HG02970 (cell line): ENCODE measurements around the gene BAIAP2L2.
"Not testable (repeated sequence)": the region's sequence is repeated elsewhere in the genome, so short reads cannot be mapped to it uniquely, and the experiment has no call there.

Source experiments
- ATAC-seq: cut with Tn5 transposase; IDR thresholded peaks from one replicate; pipeline ENCODE4 v1.9.1; 2021; ENCODE audit warnings: mild to moderate bottlenecking, moderate library complexity, moderate number of reproducible peaks; ENCODE audit not compliant: unreplicated experiment, low FRiP score

The BAIAP2L2 gene

DNA sequence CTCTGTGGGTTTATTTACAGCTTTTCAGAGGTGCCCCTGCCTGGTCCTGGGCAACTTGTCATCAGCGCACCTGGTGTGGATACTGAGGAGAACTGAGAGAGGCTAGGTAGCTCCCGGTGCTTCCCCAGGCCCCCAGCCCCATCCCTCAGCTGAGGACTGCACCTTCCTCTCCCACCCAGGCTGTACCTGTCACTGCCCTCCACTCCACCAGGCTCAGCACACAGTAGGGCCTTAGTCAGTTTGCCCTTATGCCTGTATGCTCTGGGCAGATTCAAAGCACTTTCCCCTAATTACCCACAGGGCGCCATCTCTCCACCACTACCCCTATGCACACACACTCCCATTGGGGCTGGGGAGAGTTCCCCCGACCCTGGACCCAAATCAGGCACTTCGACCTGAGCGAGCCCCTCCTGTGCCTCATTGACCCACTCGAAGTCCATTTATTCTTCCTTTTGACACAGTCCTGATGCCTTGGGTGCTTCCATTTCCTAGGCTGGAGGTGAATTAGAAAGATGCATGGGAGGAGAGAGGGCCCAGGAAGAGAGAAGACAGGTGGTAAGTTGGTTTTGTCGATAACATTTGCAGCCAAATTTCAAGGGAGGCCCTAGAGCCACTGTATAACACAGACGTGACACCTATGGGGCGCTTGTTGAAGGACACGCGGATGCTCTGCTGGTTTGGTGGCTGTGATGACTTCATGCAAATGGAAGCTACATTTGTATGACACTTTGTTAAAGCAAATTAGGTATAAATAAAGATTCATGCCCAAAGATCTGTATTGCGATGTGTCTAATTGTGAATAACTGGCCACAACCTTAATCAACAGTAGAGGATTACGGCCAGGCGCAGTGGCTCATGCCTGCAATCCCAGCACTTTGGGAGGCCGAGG is 67.1 kb downstream of the BAIAP2L2 start:
- no peak for ATAC-seq

GRCh38 chr22:38042488-38042790 is 68.0 kb downstream of the BAIAP2L2 start:
- no peak for ATAC-seq

GRCh38 chr22:38041760-38042487 is 68.6 kb downstream of the BAIAP2L2 start:
- no peak for ATAC-seq

DNA sequence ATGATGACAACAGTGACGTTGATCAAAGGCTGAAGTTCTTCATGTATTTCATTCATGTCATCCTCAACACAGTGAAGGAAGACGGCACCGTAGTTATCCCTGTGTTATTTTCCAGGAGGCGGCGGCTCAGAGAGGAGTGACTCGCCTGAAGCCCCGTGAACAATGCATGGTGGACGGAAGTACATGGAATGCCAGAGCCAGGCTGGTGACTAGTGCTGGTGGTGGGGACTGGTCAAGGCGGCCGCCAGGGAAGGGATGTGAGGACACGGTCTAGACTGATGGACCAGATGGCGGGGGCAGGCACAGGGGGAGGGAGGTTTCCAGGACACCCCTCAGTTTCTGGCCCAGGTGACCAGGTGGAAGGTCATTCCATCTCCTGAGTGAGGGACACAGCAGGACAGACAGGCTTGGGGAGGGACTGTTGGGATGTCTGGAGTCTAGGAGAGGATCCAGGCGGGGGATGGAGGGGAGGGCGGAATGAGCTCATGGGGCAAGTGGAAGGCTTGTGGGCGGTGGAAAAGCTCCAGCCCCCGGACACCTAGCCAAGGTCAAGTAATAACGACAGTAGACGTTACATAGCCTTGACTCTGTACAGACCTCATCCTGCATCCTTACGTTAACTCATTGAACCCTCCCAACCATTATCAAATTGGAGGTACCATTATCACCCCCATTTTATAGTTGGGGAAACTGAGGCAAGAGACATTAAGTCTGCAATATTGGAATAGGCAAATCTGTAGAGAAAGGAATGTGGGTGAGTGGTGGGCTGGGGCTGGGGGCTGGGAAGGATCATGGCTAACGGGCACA is 69.3 kb downstream of the BAIAP2L2 start:
- no peak for ATAC-seq

- ATAC-seq = no peak
These were observed 71.3 kb downstream of the BAIAP2L2 start for GRCh38 chr22:38038890-38039812.

DNA sequence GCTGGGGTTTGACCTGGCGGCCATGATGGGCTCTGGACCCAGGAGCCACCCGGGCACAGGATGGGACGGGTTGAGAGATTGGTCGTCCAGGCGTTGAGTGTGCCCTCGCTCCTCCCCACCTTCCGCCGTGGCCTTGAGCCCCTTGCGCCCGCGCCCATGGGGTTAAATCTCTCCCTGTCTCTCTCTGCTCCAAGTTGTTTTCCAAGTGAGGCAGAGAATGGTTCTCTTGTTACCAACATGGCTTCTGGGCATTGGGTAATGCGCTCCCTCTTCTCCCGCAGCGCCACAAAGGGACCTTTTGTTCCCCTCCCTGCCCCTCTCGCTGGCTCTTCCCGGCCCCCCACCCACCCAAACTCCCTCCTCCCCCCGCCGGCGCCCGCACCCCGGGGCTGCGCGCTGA is 72.1 kb downstream of the BAIAP2L2 start:
- no peak for ATAC-seq

GRCh38 chr22:38037367-38038150 is 72.9 kb downstream of the BAIAP2L2 start:
- not testable (repeated sequence) for ATAC-seq

- ATAC-seq = no peak
These were observed 74.0 kb downstream of the BAIAP2L2 start for GRCh38 chr22:38036392-38037062.

GRCh38 chr22:38035530-38035885 is 75.0 kb downstream of the BAIAP2L2 start:
- ATAC-seq = no peak
